DMS153 treated with DMSO at 0.1 percent for 48 hours (cell line): Measurements from ENCODE around the gene UBXN10.
"Not testable (repeated sequence)": the region's sequence is repeated elsewhere in the genome, so short reads cannot be mapped to it uniquely, and the experiment has no call there.

Experiments
- DNase-seq: peaks from one replicate; lab custom pipeline; 2025; ENCODE audit not compliant: unreplicated experiment; lab: John Stamatoyannopoulos, UW

Gene UBXN10

GRCh38 chr1:20199403-20199802 is 13.5 kb downstream of the UBXN10 start:
- DNase-seq, result no peak

- DNase-seq, result no peak
Observed at GRCh38 chr1:20199840-20200239, 13.9 kb downstream of the UBXN10 start.

GRCh38 chr1:20200966-20201365 is 15.1 kb downstream of the UBXN10 start:
- DNase-seq, result no peak

- no peak for DNase-seq
Observed at GRCh38 chr1:20202166-20202565, 16.3 kb downstream of the UBXN10 start.

- no peak for DNase-seq
Observed at GRCh38 chr1:20207546-20207945, 21.6 kb downstream of the UBXN10 start.

- DNase-seq, result no peak
Observed at GRCh38 chr1:20209471-20209870, 23.6 kb downstream of the UBXN10 start.

GRCh38 chr1:20210736-20211460 is 25.0 kb downstream of the UBXN10 start:
- no peak for DNase-seq

GRCh38 chr1:20211511-20211931 is 25.6 kb downstream of the UBXN10 start:
- no peak for DNase-seq

- no peak for DNase-seq
Observed at GRCh38 chr1:20212085-20212684, 26.3 kb downstream of the UBXN10 start.

GRCh38 chr1:20212685-20213331 is 26.9 kb downstream of the UBXN10 start:
- peak; percentile 97 for DNase-seq

- no peak for DNase-seq
Observed at GRCh38 chr1:20215716-20216115, 29.8 kb downstream of the UBXN10 start.

- no peak for DNase-seq
Observed at GRCh38 chr1:20216574-20216973, 30.7 kb downstream of the UBXN10 start.

- not testable (repeated sequence) for DNase-seq
Observed at GRCh38 chr1:20219053-20219452, 33.2 kb downstream of the UBXN10 start.

- no peak for DNase-seq
Observed at GRCh38 chr1:20220036-20220435, 34.1 kb downstream of the UBXN10 start.

GRCh38 chr1:20223106-20223505 is 37.2 kb downstream of the UBXN10 start:
- no peak for DNase-seq

- peak; percentile 23 for DNase-seq
Observed at GRCh38 chr1:20223551-20224419, 37.9 kb downstream of the UBXN10 start.

GRCh38 chr1:20224546-20224945 is 38.6 kb downstream of the UBXN10 start:
- DNase-seq, result no peak

- no peak for DNase-seq
Observed at GRCh38 chr1:20227704-20228103, 41.8 kb downstream of the UBXN10 start.

GRCh38 chr1:20228314-20228825 is 42.5 kb downstream of the UBXN10 start:
- no peak for DNase-seq

GRCh38 chr1:20229171-20229570 is 43.3 kb downstream of the UBXN10 start:
- peak; percentile 7 for DNase-seq

- DNase-seq, result not testable (repeated sequence)
Observed at GRCh38 chr1:20232564-20232963, 46.7 kb downstream of the UBXN10 start.
